C4-2B (cell line): ENCODE results near the gene USP19.

Experiments
- H3K27ac ChIP-seq: fragments of 450-650 bp; 2 replicates; pipeline ENCODE4 v1.5.1; 2017
- CTCF ChIP-seq: fragments of 450-650 bp; conservative IDR thresholded peaks from 2 replicates; pipeline ENCODE4 v1.5.1; 2017; ENCODE audit warnings: mild to moderate bottlenecking
- ZFX ChIP-seq: fragments of 450-650 bp; IDR thresholded peaks from 2 replicates; pipeline ENCODE4 v1.6.1; 2017

The USP19 gene

GRCh38 chr3:49098910-49099630, 21.6 kb downstream of the USP19 start:
- TF ChIP-seq CTCF (no peak), ZFX (no peak)
- no peak overlapping the region for H3K27ac ChIP-seq

- TF ChIP-seq CTCF (no peak), ZFX (no peak)
- no peak overlapping the region for H3K27ac ChIP-seq
These were observed 22.2 kb downstream of the USP19 start for GRCh38 chr3:49098429-49098828.

GRCh38 chr3:49093853-49094767, 26.5 kb downstream of the USP19 start, which contains the start of gene QRICH1:
Gene QRICH1, minus strand, starts transcription at chr3:49094071. Its CDS starts 17,054 bp downstream, at chr3:49077017.
- TF ChIP-seq CTCF (no peak; the same call in 1 of the 2 replicates), ZFX (0 out of 2 replicates have a peak, but pooled peaks have one; percentile 19)
- H3K27ac ChIP-seq = peak within 1 kb of the TSS; percentile 89

GRCh38 chr3:49092938-49093852, 27.4 kb downstream of the USP19 start:
- TF ChIP-seq CTCF = no peak
- peak; percentile 42; the same call in 1 of the 2 replicates for TF ChIP-seq ZFX
- peak overlapping the region; percentile 89 for H3K27ac ChIP-seq

- no peak overlapping the region for H3K27ac ChIP-seq
- TF ChIP-seq ZFX = no peak
- TF ChIP-seq CTCF = no peak
These were observed 39.2 kb downstream of the USP19 start for GRCh38 chr3:49081429-49081828.

- H3K27ac ChIP-seq = no peak overlapping the region
- TF ChIP-seq ZFX (no peak), CTCF (no peak)
These were observed 41.4 kb downstream of the USP19 start for GRCh38 chr3:49079270-49079669.
